ENCODE data around the gene RELN.

Gene RELN

DNA sequence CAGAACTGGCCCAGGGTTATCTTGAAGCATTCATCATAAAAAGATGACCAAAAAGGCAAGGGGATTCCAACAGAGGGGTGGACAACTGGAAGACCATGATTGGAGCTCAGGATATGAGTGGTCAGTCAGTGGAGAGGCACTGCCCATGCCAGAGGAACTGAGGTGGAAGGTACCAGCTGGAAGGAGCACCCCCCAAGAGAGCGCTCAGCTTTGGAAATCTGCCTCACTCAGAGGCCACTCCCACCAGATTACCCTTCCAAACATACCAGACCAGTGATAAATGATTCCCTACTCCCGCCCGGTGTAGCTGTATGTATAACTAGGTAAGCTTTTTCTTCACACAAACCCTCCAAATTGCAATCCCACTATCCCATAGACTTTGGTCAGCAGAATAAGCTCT lies 286.5 kb downstream of the RELN start:
- DNase-seq (ENCODE audit: extremely low spot score): no peak
- CTCF ChIA-PET: interaction anchor here (1.3 kb wide), 3 partner anchors 7 to 23 kb away, joined by 3 to 4 read pairs (median 4); no protein-coding TSS in a partner anchor
- POLR2A ChIA-PET: no interaction called here
- TF ChIP-seq, protein P1, sequence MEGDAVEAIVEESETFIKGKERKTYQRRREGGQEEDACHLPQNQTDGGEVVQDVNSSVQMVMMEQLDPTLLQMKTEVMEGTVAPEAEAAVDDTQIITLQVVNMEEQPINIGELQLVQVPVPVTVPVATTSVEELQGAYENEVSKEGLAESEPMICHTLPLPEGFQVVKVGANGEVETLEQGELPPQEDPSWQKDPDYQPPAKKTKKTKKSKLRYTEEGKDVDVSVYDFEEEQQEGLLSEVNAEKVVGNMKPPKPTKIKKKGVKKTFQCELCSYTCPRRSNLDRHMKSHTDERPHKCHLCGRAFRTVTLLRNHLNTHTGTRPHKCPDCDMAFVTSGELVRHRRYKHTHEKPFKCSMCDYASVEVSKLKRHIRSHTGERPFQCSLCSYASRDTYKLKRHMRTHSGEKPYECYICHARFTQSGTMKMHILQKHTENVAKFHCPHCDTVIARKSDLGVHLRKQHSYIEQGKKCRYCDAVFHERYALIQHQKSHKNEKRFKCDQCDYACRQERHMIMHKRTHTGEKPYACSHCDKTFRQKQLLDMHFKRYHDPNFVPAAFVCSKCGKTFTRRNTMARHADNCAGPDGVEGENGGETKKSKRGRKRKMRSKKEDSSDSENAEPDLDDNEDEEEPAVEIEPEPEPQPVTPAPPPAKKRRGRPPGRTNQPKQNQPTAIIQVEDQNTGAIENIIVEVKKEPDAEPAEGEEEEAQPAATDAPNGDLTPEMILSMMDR (IDR thresholded peaks at IDR 0.05; ENCODE audit: control extremely low read depth, extremely low read depth, low read depth, missing control alignments): no peak

DNA sequence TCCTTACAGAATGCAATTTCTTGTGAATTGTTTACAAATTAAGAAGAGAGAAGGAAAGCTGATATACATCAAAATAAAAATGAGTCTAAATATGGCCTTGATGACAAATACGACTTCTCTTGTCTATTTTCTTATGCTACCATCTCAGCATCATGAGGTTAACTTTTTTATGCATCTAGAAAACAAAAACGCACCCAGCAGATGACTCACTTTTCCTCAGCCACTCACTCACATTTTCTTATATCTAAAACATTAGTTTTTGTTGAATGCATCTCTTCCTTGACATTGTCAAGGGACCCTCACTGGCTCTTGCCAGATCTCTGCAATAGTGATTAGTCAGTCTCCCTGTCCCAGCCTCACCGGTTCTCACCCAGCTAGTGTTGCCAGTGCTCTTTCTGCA lies 287.0 kb downstream of the RELN start:
- DNase-seq (ENCODE audit: extremely low spot score): no peak
- CTCF ChIA-PET: interaction anchor here (1.3 kb wide), 3 partner anchors 8 to 23 kb away, joined by 3 to 4 read pairs (median 4); no protein-coding TSS in a partner anchor
- TF ChIP-seq, protein P1 (IDR thresholded peaks at IDR 0.05; ENCODE audit: control extremely low read depth, extremely low read depth, low read depth, missing control alignments): no peak
- POLR2A ChIA-PET: no interaction called here

DNA sequence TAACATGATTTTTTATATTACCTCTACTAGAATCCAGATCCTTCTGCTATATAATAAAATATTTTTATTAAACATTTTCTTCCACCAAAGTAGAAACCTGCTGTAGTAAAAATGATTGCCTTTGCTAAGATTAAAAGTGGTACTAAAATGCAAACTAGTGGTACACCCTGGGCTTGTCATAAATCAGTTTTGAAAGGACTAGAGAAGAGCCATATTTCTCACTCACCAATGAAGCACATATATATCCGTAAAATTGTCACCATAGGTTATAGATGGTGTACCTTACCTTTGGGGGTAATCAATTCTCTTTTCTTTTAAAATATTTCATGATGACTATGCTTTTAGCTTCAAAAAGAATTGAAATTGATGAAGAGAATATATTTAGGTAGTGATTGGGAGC lies 290.4 kb downstream of the RELN start:
- CTCF ChIA-PET: no interaction called here
- DNase-seq (ENCODE audit: extremely low spot score): no peak
- POLR2A ChIA-PET: no interaction called here
- TF ChIP-seq, protein P1 (IDR thresholded peaks at IDR 0.05; ENCODE audit: control extremely low read depth, extremely low read depth, low read depth, missing control alignments): no peak

DNA sequence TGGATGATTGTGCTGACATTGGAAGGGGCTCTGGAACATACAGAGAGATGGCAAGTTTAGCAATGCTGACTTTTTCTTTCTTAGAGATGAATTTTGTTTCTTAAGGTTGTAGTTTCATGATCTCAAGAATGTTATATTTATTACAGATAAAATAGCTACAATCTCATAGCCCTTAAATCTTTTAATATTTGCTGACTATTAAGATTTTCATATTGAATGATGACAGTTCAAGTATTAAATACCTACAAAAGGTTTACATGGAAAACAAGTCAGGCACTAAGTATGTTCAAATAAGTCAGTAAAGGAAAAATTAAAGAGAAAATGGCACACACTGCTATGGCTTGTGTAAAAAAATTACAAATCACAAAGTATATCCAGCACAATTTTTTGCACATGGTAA lies 291.4 kb downstream of the RELN start:
- TF ChIP-seq, protein P1 (IDR thresholded peaks at IDR 0.05; ENCODE audit: control extremely low read depth, extremely low read depth, low read depth, missing control alignments): no peak
- no peak for DNase-seq (ENCODE audit: extremely low spot score)
- CTCF ChIA-PET: interaction anchor here (1.0 kb wide), 1 partner anchor 11 kb away, joined by 3 read pairs; no protein-coding TSS in a partner anchor
- POLR2A ChIA-PET: no interaction called here

DNA sequence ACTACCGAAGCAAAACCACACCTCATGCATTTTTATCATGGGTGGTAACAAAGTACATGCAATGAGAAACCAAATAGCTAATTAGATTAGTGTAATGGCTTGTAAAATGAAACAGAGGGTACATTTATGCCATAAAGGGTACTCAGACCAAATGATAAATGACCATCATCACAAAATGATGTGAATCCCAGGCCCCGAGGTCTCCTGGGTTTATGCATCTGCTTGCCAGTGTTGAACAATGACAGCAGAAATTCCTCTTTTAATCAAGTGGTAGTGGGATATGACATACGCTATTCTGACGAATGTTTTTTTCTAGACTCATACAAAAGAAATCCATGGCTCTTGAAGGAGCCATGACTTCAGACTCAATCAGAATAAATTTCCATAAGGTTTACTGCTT lies 293.9 kb downstream of the RELN start:
- CTCF ChIA-PET: no interaction called here
- POLR2A ChIA-PET: no interaction called here
- DNase-seq (ENCODE audit: extremely low spot score): no peak
- TF ChIP-seq, protein P1 (IDR thresholded peaks at IDR 0.05; ENCODE audit: control extremely low read depth, extremely low read depth, low read depth, missing control alignments): no peak

DNA sequence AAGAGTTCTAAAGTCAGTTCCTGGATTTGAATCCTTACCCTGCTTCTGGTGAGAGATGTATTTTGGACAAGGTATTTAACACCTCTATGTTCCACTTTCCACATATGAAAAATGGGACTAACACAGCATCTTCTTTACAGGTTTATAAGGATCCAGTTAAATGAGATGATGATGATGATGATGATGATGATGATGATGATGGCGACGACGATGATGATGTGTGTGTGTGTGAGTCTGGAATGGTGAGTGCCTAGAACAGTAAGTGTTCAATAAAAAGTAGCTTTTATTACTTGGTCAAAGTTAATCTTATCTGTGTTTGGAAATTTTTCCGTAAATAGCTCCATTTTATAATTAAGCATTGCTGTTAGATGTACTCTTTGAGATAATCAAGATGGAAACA lies 295.2 kb downstream of the RELN start:
- no peak for DNase-seq (ENCODE audit: extremely low spot score)
- ChIA-PET CTCF (interaction anchor here (1.1 to 1.2 kb wide), 2 partner anchors 8 to 30 kb away, joined by 4 read pairs; no protein-coding TSS in a partner anchor), POLR2A (no interaction called here)
- TF ChIP-seq, protein P1 (IDR thresholded peaks at IDR 0.05; ENCODE audit: control extremely low read depth, extremely low read depth, low read depth, missing control alignments): no peak

DNA sequence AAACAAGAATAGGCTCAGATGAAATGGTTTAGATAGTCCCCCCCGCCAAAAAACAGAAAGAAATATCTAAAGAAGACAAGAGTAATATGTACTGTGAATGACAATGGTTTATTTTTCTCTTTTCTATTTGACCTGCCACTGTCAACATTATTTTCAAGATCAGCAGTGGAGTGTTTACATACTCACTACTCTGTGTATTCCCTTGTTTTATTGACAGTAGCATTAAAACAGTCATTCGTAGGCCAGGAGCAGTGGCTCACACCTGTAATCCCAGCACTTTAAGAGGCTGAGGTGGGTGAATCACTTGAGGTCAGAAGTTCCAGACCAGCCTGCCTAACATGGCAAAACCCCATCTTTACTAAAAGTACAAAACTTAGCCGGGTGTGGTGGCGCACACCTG lies 298.2 kb downstream of the RELN start:
- CTCF ChIA-PET: interaction anchor here (1.4 kb wide), 1 partner anchor 10 kb away, joined by 5 read pairs; no protein-coding TSS in a partner anchor
- no peak for DNase-seq (ENCODE audit: extremely low spot score)
- POLR2A ChIA-PET: no interaction called here
- TF ChIP-seq, protein P1 (IDR thresholded peaks at IDR 0.05; ENCODE audit: control extremely low read depth, extremely low read depth, low read depth, missing control alignments): no peak
